GM18519 (cell line): ENCODE data around the gene ZFR2.

Experiments
- ATAC-seq: cut with Tn5 transposase; IDR thresholded peaks from one replicate; pipeline ENCODE4 v1.9.1; 2021; ENCODE audit warnings: mild to moderate bottlenecking, moderate library complexity; ENCODE audit not compliant: unreplicated experiment, low FRiP score

ZFR2 gene

DNA sequence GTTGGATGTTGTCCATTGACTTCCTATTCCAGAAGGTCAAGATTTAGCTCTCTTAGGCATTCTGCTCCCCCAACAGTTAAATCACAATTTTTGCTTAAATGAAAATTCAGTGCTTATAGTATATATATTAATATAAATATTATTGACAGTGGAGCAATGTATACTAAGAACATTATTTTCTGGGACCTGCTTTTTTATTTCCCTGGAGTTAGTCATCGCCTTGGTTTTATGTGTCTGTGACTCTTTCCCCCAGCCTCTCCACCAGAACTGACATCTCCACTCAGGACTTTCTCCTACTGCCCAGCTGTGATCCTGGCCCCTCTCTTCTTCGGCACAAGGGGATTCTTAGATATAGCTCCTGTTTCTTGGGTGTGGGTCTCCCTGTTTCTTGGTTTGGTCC is 72.5 kb downstream of the ZFR2 start:
- no peak for ATAC-seq

DNA sequence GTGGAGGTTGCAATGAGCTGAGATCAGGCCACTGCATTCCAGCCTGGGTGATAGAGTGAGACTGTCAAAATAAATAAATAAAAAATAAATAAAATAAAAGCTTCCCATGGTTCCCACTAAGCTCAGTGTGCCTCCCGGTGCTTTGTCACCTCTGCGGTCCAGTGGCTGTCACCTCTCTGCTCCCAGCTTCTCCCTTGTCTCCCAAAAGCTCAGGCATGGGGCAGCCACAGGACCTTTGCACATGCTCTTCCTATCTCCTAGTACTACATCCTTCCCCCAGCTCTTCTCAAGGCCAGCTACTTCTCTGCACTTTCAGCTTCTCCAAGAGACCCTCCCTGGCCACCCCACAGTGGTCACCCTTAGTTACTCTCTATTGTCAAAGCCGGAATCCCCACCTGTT is 75.0 kb downstream of the ZFR2 start:
- no peak for ATAC-seq

DNA sequence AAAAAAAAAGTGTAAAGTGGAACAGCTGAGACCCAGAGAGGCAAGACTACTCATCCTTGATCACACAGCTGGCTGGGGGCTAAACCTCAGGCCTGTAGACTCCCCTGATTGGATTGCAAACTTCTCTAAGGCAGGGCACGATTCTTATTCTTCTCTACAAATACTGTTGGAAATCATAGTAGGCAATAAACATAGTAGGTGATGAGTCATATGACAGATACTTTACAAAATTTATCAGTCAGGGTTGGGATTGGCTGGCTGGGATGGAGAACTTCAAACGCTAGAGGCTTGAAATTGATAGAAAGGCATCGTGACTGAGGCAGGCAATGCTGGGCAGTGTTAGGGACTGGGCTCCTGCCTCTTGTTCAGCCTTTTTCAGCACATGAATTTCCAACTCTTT is 76.7 kb downstream of the ZFR2 start:
- no peak for ATAC-seq

DNA sequence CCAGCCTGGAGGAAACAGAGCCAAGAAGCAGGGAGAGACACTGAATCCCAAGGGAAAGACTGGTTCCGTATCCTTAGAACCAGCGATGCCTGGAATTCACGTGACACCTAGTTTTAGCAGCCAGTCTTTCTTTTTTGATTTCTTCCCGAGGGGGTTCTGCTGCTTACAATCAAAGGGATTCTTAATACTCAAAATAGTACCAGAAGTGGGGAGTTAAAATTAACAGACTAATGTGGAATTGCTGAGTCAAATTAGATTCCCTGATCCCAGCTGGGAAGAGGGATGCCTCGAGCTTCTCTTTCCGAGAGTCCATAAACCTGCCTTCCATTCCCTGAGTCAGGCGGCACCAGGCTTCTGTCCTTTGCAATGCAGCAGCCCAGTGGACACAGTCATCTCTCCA is 77.9 kb downstream of the ZFR2 start:
- no peak for ATAC-seq

DNA sequence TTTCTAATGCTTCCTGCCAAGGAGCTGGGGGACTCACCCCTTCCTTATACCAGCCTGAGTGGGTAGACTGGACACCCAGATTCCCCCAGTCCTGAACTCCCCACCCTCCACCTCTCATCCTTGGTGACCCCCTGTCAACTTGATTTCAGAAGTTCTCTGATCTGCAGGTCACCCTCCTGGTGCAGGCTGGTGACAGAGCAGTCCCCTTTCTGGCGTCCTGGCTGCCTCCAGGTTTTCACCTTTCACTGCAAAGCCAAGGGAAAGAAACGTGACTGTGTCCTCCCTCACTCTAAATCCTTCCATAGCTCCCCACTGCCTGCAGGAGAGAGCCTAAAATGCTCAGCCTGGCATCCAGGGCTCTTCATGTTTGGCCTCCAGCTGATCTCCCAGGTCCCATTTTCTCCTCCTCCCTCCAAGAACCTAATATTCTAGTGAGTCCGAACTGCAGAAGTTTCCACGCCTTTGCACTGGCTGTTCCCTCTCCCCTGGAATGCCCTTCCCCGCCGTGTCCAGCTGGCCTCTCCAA is 78.6 kb downstream of the ZFR2 start:
- no peak for ATAC-seq

DNA sequence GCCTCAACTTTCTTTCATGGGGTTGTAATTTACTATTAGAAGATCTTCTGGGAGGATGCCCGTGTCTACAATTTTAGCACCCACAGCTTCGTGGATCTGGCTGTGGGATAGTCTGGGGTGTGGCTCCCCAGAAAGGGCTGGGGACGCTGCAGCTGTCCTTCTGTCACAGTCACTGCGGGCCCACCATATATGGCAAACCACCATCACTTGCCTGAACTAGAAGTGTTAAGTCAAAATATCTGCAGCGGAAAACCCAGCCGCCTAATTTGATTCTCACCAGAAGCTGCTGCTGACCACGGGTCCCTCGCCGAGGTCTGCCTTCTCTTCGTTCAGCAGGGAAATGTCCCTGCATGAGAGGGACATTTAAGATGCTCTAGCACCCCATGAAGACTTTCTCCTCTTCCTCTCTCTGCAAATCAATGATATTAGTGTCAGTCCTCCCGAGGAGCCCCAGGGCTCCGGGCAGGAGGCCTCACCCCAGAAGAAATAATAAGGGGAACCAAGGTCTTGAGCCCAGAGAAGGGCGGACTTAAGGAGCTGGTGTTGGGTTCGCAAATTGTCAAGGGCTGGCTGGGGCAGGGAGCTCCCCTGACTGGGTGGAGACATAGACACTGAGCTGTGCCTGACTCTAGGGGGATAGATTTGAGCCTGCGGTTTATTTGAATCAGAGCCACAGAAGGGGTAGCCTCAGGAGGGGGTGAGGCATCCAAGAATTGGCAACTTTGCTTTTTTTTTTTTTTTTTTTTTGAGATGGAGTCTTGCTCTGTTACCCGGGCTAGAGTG is 79.7 kb downstream of the ZFR2 start:
- ATAC-seq: no peak

DNA sequence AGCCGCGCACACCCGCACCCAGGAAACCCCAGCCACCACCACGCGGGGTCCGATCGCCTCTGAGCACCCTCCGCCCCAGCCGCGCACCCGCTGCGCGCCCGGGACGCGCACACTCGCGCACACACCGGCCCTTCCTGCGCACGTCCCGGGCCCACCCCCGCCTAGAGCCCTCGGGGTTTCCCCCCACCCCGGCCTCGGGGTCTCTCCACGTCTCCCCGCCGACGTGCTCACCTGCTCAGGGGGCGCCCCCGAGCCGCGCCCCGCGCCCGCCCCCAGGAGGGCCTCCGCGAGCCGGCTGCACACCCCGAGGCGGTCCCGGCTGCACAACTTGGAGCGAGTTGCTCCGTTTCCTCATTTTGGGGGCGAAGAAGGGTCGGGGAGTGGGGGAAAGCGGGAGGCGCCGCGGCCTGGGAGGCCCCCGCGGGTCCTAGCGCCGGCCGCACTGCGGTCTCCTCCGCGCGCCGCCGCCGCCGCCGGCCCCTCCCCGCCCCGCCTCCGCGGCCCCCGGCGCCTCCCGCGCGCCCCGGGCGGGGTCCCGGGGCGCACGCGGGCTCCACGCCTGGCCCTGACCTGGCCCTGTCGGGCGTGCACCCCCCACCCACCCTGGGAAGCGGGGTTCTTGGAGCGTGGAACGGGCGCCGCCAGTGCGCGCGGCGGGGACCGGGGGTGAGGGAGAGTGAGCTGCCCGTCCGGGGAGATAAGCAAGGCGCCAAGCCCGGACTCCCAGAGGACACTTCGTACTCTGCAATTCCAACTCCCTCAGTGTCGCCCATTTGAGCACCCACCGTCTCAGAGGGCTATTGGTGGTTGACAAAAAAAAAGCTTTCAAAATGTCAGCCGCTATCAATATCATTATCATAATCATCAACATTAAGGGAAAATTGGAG is 82.7 kb downstream of the ZFR2 start, which contains the start of gene MATK:
Gene MATK (minus strand): TSS at position 444 of the 887 bp plus-strand sequence. CDS start 1,246 bp downstream, outside the sequence.
- no peak for ATAC-seq

DNA sequence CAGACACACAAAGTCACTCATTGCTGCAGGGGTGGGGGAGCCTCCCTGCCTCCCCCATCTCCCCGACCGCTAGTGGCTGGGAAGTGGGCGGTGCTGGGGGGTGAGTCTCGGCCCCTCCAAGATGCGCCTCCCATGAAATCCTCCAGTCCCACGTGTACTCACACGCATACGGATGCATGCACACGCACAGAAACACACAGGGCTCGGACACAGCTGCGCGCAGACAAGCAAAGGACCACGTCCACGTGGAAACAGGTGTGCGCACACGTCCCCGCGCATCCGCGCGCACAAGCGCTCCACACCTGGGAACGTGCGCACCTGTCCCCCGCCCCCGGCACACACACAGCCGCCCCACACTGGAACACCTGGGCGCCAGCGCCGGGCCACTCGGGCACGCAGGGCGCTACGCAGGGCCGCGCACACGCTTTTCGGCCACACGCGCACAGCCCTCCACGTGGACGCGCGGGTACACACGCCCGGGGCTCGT is 83.3 kb downstream of the ZFR2 start:
- no peak for ATAC-seq

DNA sequence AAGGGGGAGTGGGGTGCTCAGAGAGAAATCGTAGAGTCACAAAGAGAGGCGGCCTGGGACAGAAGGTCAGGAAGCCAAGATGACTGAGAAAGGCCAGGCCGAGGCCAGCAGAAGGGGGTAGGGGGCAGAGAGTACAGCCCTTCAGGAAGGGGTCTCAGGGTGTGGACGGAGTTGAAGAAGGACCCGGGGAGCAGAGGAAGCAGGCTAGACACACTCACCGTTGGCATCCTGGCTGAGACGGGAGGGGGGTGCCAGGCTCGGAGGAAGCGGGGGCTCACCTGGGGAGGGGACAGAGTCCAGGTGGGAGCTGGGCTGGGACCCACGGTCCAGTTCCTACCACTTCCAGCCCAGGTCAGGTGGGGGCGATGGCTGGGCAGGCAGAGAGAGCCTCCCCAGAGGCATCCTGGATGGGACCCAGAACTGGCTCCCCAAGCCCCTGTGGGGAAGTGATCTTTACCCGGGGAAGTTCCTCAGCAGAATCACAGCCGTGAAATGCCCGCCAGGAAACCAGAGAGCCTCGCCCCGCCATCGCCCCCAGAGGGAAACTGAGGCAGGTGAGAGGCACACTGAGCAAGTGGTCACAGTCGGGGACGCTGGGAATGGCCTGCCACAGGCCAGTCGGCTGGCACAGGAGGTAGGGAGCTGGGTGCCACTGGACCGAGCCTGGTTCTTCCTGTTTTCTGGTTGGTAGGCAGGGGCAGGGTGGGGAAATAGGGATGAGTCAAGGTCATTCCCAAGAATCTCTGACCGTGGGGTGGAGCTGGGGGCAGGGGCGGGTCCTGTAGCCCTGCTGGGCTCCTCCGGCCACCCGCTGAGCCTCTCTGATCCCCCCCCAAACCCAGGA is 84.0 kb downstream of the ZFR2 start:
- ATAC-seq: no peak

DNA sequence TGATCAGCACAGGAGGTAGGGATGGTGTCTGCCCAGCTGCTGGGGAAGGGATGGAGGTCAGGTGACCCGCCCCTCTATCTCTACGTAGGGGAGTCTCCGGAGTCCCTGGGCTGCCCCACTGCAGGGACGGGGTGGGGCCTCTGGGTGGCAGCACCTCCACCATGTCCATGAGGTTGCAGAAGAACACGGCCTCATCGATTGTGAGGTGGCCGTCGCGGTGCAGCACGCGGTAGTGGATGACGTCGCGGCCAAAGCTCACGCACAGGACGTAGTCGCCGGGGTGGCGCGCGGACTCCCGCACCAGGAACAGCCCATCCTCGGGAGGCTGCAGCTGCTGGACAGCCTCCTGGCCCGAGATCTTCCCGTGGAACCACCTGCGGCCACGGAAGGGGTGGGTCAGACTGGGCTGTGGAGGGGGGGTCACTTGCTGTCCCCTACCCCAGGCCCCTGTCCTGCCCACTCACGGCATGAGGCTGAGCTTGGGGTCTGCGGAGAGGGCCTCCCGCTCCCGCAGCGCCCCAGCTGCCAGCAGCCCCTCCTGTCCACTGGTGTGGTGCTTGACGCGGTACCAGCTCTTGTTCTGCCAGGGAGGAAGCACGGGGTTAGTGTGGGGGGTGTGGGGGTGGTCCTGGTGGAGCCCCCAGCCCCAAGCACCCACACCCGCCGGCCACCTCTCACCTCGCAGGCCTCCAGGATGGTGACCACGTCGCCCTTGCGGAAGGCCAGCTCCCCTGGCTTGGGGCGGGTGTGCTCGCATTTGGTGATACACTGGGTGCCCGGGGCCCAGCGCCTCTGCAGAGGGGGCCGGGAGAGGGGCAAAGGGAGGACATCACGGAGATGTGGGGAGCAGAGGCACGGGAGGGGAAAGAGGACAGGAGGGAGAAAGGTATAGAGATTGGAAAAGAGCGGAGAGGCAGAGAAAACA is 84.9 kb downstream of the ZFR2 start:
- ATAC-seq: no peak

DNA sequence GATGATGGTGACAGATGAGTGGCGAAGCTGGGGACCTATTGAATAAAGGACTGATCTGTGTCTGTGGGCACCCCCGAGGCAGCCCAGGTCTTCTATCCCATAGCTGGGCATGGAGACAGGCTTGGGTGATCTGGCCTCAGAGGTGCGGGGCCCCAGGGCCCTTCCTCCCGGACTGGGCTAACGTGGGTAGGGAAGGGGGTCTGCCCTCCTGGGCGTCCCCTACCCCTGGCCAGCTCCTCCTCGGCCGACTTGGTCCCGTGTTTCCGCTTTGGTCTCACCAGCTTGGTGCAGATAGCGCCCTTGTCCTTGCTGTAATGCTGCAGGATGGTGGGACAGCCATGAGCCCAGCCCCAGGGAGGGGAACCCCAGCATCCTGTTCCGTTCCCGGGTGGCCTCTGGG is 85.9 kb downstream of the ZFR2 start:
- no peak for ATAC-seq

DNA sequence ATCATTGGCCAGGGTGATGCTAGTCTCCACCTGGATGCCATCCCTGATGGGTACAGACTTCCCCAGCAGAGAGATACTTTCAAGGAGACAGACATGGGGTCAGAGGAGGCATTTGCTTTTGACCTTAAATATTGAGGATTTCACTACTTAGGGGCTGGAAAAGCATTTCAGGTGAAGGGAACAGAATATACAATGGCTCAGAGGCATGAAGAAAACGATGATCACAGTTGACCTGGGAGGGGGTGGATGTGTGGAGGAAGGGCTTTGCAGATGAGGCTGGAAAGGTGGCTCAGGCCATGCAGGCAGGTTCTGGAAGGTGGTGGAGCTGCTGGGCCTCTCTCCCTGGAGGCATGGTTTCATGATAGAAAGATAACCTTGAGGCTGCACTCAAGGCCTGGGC is 86.5 kb downstream of the ZFR2 start:
- no peak for ATAC-seq

DNA sequence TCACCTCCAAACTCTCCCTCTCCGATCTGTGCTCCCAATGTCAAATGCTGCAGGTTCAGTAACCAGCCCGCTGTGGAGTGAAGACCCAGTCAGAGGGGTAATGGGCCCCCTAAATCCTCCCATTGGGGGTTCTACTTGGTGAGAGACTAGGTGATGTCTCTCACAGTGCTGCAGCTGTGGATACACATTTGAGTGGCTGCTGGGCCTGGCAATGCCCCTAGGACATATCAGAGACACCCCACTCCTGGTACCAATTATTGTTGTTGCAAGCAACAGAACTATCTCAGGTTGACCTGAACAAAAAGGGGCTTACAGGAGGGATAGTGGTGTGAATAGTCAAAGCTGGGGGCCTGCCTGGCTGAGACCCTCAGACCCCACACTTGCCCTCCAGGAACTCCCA is 87.2 kb downstream of the ZFR2 start:
- ATAC-seq: no peak

DNA sequence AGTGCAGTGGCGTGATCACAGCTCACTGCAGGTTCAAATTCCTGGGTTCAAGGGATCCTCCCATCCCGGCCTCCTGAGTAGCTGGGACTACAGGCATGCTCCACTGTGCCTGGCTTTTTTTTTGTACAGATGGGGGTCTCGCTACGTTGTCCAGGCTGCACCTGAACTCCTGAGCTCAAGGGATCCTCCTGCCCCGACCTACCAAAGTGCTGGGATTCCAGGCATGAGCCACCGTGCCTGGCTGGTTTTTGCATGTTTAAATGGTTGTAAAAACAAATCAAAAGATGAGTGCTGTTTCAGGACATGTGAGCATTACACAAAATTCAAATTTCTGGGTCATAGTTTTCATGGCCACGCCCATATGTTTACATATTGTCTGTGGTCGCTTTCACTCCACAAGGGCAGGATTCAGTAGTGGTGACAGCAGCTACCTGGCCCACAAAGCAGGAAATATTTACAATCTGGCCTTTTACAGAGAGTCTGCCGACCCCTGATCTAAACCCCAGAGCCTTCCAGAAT is 88.0 kb downstream of the ZFR2 start:
- no peak for ATAC-seq

DNA sequence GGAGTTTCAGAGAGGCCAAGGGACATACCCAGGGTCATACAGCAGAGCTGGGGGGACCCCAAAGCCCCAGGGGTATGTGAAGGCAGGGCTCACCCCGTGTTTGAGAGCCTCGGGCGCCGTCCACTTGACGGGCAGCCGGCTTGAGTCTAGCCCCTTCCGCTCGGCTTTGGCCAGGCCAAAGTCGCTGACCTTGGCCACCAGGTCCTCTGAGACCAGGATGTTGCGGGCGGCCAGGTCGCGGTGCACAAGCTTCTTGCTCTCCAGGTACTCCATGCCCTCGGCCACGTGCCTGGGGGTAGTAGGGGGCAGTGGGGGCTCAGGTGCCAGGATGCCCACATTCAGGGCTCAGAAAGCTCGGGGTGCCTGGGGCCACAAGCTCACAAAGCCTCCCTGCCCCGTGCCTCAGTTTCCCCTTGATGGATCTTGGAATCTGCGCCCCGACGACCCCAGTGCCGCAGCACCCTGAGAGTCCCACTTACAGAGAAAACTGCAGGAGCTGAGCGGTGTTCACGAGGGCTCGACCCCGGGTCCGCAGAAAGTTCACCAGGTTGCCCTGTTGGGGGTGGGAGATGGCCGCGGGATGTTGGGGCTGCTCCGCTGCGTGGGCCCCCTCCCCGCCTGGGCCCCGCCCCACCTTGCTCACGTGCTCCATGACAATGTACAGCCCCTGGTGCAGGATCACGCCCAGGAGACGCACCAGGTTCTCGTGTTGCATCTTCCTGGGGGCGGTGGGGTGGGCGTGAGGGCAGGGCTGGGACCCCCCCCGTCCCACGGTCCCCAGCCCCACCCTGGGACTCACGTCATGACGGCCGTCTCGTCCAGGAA is 89.7 kb downstream of the ZFR2 start:
- no peak for ATAC-seq

DNA sequence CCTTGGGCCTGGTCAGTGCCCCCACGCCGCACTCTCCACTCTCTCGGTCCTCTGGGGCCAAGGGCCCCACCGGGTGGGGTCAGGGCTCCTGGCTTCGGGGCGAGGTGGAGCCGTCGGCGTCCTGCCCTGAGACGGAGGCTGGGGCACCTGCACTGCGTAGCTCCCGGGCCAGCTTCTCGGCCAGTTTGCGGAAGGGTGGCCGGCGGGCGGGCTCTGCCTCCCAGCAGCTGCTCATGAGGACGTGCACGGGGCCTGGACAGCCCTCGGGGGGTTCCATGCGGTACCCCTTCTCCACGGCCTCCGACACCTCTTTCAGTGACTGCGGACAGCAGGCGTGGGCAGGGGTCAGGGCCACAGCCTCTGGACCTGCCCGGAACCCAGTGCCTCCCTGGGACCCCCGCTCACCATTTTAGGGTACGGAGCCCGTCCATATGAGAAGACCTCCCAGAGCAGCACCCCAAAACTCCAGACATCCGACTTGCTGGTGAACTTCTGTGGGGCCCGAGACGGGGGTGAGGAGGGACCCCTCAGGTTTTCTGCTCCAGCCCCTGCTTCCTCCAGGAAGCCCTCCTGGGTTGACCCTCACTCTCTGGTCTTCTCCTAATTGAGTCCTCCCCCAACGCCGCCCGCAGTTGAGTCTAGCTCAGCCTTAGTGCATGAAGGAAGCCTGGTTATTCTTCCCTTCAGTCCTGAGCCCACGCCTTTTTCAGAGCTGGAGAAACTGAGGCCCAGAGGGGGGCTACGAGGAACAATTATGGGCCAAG is 90.6 kb downstream of the ZFR2 start:
- no peak for ATAC-seq

DNA sequence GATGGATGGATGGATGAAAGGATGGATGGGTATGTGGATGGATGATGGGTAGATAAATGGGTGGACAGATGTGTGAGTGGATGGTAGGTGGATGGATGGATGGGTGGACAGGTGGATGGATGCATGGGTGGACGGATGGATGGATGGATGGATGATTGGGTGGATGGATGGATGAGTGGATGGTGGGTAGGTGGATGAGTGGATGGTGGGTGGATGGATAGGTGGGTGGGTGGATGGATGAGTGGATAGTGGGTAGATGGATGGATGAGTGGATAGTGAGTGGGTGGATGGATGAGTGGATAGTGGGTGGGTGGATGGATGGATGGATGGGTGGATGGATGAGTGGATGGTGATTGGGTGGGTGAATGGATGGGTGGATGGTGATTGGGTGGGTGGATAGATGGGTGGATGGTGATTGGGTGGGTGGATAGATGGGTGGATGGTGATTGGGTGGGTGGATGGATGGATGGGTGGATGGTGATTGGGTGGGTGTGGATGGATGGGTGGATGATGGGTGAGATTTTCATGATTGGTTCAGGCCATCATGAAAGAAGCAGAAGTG is 92.3 kb downstream of the ZFR2 start:
- ATAC-seq: no peak
